NCI-H128 (cell line): ENCODE data around the gene MRPL11.

Experiments
- DNase-seq: peaks from one replicate; lab custom pipeline; 2025; ENCODE audit not compliant: unreplicated experiment; lab: John Stamatoyannopoulos, UW

Gene MRPL11

GRCh38 chr11:66393954-66394353 lies 44.7 kb downstream of the MRPL11 start:
- no peak for DNase-seq

GRCh38 chr11:66391322-66391721 lies 47.3 kb downstream of the MRPL11 start:
- no peak for DNase-seq

- DNase-seq = peak; percentile 76
These were observed 49.8 kb downstream of the MRPL11 start for GRCh38 chr11:66388780-66389386.

GRCh38 chr11:66386171-66387069 lies 52.2 kb downstream of the MRPL11 start:
- DNase-seq = peak; percentile 79
